GM21717 (cell line): Measurements from ENCODE around the gene PRR23E.

Experiments used
- ATAC-seq: cut with Tn5 transposase; IDR thresholded peaks from one replicate; pipeline ENCODE4 v1.9.1; 2021; ENCODE audit warnings: mild to moderate bottlenecking, moderate library complexity; ENCODE audit not compliant: unreplicated experiment

The PRR23E gene

DNA sequence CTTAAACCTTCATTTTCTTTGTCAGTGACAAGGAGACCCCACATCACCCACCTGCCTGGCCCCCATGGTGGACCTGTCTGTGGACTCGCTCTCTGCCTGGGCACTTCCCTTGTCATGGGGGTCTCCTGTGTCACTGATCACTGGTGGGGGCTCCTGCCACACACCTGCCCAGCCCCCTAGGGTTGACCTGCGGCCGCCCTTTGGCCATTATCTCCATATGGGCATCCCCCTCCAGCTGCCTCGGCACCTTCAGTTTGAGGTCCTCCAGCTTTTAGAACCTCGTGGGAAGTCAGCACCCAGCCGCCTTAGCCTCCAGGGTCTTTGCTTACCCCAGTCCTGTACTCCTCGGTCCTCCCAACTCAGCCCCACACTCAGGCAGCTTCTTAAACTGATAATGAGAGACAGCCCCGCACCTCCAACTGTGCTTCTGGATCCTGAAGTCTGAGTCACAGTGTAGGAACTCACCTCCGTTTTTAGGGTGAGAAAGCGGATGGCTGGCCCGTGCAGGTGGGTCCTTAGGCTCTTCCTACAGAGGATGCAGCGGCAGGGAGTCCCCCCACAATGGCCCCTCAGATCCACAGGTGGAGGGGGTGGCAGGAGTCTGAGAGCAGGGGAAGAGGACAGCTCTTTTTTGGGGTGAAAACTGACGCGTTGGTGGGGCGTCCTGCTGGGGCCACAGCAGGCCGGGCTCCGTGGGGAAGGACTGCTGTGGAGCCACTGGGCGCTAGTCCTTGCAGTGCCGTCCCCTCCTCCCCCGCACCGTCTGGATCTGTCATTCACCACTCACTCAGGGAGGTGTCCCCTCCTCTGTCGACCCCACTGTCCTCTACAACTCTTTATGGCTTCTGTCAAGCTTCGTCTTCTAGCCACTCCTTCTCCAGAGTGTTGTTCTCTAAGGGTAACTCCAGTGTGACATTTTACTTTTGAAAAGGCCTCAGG lies 8.7 kb upstream of the PRR23E start:
- ATAC-seq: no peak

DNA sequence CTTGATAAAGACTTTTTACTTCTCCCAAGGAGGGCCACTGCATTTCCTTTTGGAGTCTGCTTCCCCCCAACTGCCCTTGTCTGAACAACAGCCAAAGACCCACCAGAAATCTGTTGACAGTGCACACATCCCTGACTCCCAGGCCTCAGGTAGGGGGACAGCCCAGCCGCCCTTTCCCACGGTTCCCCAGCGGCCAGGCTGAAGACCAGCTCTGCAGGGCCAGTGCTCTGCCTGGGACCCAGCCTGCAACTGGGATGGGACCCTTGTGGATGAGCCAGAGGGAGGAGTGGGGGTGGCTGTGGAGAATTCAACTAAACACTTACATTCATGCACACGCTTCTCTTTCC lies 8.1 kb upstream of the PRR23E start:
- ATAC-seq: no peak

DNA sequence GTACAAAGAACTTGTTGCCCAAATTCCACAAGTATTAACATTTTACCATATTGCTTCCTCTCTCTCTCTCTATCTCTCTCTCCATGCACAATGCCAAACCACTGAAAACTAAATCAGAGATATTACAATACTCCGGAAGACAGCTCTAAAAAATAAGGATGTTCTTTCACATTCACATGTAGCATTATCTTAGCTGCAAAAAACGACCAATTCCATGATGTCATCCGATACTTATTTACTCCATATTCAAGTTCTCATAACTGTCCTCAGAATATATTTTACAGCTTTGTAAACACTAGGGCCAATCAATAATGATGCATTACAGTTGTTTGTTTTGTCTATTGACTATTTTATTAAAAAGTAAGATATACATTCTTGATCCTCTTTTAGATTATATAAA lies 7.7 kb upstream of the PRR23E start:
- no peak for ATAC-seq

DNA sequence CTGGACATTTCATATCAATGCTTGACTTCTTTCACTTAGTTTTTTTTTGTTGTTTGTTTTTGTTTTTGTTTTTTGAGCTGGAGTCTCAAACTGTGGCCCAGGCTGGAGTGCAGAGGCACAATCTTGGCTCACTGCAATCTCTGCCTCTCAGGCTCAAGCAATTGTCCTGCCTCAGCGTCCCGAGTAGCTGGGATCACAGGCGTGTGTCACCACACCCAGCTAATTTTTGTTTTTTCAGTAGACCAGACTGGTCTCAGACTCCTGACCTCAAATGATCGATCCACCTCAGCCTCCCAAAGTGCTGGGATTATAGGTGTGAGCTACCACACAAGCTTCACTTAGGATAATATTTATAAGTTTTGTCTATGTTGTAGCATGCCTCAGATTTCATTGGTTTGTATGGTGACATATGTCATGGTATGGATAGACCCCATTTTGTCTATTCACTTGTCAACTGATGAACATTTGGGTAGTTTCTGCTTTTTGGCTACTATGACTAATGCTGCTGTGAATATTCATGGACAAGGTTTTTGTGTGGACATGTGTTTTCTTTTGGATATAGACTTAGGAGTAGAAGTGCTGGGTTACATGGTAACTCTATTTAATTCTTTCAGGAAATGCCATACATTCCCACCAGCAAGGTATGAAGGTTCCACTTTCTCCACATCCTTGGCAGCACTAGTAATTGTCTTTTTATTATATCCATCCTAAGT lies 6.8 kb upstream of the PRR23E start:
- ATAC-seq: no peak

DNA sequence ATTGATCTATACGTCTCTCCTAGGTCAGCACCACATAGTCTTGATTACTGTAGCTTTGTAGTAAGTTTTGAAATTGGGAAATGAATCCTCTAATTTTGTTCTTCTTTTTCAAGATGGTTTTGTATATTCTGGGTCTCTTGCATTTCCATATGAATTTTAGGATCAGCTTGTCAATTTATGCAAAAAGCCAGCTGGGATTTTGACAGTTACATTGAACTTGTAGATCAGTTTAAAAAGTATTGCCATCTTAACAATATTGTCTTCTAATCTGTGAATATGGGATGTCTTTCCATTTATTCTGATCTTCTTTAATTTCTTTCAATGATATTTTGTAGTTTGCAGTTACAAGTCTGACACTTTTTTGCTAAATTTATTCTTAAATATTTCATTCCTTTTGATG lies 5.6 kb upstream of the PRR23E start:
- ATAC-seq: no peak

DNA sequence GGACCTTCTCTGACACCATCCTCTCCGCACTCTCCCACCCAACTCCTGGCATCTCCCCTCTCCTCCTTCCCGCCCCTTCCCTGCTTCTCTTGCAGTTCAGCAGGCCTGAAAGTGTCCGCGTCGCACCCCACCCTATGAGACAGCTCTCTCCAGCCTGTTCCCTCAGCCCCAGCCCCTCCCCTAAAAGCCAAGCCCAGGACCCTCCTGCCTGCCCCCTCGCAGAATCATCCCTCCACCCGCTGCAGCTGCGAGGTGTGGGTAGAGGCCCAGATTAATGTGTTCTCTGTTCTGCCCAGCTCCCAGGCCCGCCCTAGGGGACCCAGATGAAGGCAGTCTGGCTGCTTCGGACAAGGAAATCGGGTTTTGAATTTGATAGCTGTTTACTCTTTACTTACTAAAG lies 410 bp downstream of the PRR23E start:
- ATAC-seq: no peak

DNA sequence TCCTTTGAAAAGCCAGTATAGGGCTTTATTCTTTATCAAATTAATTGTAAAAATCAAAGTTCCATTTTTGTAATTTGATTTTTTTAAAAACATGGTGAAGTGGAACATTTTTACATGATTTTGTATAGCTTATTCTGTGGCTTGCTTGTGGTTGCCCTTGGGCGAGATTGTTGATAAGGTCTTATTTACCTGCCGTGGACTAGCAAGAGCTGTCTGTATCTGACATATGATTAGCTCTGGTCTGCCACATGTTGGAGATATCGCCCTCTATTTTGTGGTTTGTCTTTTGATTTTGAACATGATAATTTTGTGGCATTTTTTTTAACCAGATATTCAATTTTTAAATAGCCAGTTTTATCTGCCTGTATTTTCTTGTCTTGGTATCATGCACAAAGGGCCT lies 844 bp downstream of the PRR23E start:
- no peak for ATAC-seq

DNA sequence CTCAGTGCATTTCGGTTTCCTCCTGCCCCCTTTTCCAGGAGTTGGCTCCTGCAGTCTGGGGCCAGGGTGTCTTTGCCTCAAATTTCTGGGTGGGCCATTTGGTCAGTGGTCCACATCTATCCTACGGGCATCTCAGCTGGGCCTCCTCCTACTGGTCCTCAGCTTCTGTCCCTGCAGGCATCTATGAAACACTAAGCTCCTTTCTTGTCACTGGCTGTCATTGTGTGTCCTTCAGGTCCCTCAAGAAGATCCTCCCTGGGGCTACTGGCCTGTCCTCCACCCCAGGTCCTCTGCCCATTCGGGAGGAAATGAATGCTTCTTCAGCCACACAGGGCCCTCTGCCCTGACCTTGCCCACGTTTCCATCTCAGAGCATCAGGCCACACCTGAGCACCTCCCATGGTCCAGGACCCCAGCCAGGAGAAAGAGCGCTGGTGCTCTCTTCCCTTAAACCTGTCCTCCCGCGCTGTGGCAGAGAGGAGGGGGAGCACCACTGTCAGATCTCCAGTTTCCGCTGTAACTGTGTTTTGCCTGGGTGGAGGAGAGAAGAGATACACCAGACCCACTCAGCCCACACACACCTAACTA lies 1.8 kb downstream of the PRR23E start:
- no peak for ATAC-seq

DNA sequence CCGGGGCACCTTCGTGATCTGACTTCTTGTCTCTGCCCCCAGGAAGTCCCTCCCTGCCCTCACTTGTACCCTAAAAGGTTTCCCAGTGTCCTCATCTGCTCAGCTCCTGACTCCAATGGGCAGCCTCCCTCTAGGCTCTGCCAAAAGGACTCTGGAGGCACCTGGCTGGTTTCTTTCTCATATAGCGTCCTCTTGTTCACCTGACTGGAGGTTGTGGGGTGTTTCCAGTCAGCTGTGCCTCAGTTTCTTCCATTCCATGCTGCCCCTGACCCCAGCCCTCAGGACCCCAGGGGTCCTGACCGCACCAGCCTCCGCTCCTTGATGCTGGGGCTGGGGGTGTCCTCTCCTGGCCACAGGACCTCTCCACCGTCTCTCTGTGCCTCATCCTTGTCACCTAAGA lies 2.5 kb downstream of the PRR23E start:
- ATAC-seq: no peak

DNA sequence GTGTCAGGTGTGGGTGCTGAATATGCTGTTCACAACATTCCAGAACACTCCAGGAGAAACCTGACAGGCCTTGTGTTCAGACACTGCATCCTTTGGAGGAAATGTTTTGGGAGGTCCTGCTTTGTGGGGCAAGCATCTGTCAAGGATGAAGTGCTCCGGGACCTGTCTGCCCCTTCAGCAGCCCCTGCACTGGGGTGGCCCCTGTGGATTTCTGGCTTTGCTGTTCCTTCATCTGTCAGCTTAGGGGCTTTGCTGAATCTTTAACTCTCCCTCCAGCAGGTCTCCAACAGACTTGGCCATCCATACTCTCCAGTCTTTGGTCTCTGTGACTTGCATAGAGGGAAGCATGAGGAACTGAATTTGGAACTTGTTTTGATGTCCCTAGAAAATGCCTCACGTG lies 3.1 kb downstream of the PRR23E start:
- no peak for ATAC-seq

DNA sequence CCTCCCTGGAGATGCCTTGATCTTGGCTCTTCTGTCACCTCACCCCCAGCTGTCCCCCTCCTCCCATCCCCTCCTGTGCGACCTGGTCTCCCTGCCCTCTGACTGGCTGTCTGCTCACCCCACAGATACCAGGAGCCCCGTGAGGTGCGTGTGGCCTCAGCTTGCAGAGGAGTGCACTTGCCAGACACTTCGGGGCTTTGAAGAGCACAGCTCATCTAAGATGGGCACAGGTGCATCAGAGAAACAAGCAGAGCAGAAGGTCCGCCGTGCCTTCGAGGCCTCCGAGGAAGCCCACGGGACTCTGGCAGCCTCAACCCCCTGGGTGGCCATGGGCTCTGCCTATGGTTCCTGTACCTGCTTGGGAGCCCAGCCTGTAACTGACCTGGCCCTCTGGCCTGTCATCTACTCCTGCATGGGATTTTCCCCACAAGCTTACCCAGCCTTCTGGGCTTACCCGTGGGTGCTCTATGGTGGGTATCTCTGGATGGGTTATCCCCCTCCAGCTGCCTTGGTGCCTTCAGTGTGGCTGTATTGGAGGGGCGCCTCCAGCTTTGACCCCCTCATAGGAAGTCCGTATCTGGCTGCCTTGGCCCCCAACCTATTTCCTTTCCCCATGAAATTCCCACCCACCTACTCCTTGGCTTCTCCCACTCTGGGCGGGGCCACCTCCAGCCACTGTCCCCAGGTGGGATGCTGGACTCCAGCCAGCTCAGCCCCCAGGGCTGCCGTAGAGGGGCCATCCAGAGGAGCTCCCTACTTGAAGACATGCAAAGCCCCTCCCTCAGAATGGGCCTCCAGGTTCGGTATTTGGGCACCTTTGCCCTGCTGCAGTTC lies 3.8 kb downstream of the PRR23E start:
- no peak for ATAC-seq

DNA sequence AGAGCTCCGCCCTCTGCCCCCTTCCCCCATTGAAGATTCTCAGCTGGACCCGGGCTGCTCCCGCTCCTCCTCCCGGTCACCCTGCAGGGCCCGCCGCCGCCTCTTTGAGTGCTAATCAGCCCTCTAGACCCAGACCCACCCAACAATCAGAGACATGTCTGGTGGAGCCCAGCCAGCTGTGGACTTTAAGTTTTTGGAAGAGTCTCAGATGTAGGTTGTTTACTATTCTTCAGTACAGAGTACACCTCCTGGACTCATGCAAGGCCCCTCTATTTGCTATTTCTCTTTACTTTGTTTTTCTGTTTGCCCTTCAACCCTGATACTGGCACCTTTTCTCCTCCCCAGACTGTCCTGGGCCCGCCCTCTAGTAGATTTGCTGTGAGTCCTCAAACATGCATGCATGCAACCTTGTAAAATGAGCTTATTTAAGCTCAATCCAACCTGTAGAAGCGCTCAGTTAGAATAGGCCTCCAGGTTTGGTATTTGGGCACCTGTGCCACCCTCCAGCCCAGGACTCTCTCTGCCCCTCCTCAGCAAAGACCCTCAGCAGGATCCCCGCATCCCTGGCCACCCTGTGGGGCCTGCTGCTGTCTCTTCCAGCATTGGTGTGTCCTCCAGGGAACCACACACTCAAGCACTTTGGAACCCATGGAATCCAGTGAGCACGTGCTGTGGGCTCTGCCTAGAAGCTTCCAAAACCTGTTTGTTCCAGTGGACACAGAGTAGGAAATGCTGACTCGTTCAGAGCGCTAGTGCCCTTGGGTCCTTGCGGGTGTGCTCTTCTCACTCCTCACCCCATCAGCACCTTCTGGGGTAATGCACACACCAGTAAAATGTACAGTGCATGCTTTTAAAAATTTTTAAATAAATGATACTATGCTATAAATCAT lies 4.6 kb downstream of the PRR23E start:
- ATAC-seq: no peak

DNA sequence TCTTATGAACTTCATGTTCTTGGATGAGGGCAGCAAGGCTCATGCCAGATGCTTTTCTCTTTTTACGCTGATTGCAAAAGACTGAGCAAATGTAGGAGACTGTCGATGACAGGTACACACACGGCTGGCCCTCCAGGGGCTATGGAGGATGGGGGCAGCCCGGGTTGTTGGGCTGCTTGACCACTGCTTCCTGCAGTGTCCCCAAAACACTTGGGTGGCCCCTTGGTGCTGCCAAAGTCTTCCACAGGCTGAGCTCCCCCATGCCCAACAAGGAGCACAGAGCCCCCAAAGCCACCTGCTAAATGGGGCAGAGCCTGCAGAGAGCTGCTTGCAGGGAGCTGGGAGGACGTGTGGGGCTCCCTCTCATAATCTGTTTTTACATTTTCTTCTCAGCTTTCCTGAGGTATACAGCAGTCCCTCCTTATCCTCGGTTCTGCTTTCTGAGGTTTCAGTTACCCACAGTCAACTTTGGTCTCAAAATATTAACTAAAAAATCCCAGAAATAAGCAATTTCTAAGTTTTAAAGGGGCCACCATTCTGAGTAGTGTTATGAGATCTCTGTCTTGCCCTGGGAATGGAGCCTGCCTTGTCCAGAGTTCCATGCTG lies 7.3 kb downstream of the PRR23E start:
- no peak for ATAC-seq

DNA sequence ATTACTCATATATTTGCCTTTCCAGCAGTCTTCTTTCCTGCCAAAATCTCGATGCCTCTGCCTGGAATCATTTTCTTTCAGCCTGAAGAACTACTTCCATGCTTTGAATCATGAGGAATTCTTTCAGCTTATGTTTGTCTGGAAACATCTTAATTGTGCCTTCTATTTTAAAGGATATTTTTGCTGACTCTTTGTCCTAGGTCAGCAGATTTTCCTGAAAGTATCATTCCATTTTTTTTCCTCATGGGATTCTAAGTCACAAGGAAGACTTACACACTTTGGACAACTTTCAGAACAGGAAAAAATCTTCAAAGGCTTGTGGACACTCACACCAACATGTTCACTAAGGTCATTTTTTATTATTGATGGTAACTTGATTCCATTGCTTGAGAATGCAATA lies 10.1 kb downstream of the PRR23E start:
- ATAC-seq: no peak

DNA sequence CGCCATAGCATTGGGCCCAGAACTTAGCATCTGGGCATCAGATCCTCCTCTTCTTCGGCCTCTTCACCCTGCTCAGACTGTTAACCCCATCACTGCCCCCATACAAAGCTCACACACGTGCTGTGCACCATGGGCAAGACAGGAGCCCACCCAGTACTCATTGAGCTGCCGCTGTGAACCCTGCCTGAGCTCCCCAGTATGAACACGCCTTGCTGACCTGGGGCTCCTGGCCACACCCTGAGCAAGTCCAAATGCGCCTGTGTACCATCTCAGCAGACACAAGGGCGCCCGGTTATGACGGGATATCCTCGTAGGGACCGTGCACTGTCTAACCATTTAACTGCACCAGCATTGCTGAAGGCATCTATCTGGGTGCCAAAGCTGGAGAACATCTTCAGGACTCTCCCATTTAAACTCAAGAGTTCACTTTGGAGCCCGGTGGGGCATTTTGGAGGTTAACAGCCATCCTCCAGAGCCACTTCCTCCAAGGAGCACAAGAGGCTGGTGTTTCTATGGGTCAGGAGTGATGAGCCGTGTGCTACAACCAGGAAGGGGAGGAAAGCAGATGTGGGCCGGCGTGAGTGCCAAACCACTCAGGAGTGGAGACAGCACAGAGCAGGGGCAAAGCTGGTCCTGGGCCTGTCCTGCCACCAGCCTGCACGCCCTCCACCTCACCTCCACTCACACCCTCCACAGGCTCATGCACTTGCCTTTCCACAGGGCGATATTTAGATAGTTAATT lies 12.1 kb downstream of the PRR23E start:
- ATAC-seq: no peak

DNA sequence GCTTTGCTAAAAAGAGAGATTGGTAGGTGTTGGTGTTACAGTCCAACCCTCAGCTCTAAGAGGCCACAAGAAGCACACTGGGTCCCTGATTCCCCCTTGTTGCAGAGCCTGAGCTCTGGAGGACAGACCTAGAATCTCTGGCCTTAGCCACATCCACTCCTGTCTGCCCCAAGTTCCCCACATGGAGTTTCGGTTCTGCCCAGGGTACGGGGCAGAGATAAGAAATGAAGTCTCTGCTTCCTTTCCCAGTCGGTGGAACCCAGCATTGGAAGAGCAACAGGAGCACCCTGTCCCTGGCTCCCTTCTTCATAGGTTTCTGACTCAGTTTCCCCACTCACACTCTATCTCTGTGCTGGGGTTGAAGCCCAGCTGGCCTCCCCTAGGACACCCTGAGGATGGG lies 13.2 kb downstream of the PRR23E start:
- no peak for ATAC-seq

DNA sequence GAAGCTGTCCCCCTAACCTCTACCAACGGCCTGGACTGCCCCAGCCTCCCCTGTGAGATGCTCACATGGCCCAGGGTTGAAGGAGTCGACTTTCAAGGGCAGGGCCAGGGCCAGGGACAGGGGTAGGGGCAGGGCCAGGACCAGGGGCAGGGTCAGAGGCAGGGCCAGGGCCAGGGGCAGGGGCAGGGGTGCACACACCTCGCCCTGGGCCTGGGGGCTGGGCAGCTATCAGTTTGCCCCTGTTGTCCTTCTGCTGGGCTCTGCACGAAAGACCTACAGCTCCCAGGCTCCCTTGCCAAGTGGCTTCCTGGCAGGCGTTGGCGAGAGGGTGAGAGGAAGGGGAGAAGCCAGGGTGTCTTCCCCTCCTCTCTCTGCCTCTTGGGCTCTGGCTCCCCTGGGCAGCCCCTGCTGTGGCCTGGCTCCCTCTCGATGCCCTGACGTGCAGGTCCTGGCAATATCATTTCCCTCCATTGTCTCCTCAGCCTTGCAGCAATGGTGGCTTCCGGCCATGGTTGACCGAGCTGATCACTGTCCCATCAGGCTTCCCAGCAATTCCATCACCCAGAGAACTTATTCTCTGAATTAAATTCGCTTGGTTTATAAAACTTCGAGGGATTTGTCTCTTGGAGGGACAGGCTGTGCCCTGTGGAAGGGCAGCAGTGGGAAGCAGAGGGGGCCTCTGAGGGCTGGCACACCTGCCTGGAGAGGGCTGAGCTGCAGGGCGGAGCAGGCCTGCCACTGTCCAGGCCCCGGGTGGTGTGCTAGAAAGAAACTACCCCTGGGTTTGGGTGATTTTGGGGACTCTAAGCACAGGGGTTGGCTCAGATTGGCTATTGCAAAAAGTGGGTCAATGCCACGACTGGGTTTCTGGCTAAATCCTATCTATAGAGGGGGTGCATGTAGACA lies 13.9 kb downstream of the PRR23E start:
- no peak for ATAC-seq
